Kidney epithelial cell (primary cell): Measurements from ENCODE around the gene ME1. TPM values are rescaled to one million over a fixed set of nuclear protein-coding genes. Genes with fewer than 3 reads are reported as not detected.
A peak's percentile ranks its signal among the peaks of the same experiment; 100 is the strongest.

ENCODE experiments used
- DNase-seq: peaks from one replicate; pipeline ENCODE4 v3.0.0-alpha.2; 2010; ENCODE audit warnings: low read depth
- H3K27me3 ChIP-seq: 2 replicates; pipeline ENCODE4 v1.6.0; 2011; ENCODE audit warnings: low read length; ENCODE audit not compliant: control insufficient read depth, insufficient read depth
- H3K36me3 ChIP-seq: 2 replicates; pipeline ENCODE4 v1.5.1; 2011; ENCODE audit warnings: low read length; ENCODE audit not compliant: control insufficient read depth, insufficient read depth
- H3K4me3 ChIP-seq: 2 replicates; pipeline ENCODE4 v1.5.1; 2011; ENCODE audit warnings: low read depth, mild to moderate bottlenecking, control low read depth, low read length
- CTCF ChIP-seq: IDR thresholded peaks from 2 replicates; pipeline ENCODE4 v1.5.1; 2011; ENCODE audit warnings: mild to moderate bottlenecking, moderate library complexity, low read length, control low read depth, inconsistent platforms; ENCODE audit not compliant: insufficient read depth, poor library complexity, severe bottlenecking
- total RNA-seq: library from RNA; depleted of rRNA; stranded (reverse); fragments of >200 nt; gene quantifications from 2 replicates; pipeline ENCODE4 v1.2.3, GENCODE V29; 2015

Gene ME1
- total RNA-seq, 1 donor from 2014 or later, result 13.8 TPM

GRCh38 chr6:83378621-83379388 is 52.0 kb downstream of the ME1 start:
- DNase-seq, result peak; percentile 41
- H3K36me3 ChIP-seq, result no peaks in the 10 kb centered on the region
- no peak for TF ChIP-seq CTCF
- no peak overlapping the region for H3K4me3 ChIP-seq
- no peaks in the 10 kb centered on the region for H3K27me3 ChIP-seq

GRCh38 chr6:83371423-83371822 is 59.4 kb downstream of the ME1 start:
- no peaks in the 10 kb centered on the region for H3K27me3 ChIP-seq
- no peak for DNase-seq
- H3K4me3 ChIP-seq, result no peak overlapping the region
- TF ChIP-seq CTCF, result no peak
- no peaks in the 10 kb centered on the region for H3K36me3 ChIP-seq

DNA sequence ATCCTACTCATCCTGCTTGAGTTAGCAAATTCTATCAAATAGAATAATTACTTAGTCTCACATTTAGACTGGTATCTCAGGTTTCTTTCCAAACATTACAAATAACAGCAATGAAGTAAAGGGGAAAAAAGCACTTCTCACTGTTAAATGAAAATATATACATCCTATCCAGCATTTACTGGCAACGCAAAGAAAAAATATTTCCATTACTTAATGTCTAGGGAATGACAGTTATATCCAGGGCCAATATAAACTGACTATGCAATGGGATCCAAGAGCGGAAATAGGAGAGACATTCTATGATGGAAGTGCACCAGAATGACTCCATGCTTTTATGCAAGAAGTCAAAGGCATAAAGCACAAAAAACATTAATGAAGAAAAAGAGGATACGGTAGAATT is 60.3 kb downstream of the ME1 start:
- Histone ChIP-seq H3K36me3 (no peaks in the 10 kb centered on the region), H3K4me3 (no peak overlapping the region), H3K27me3 (no peaks in the 10 kb centered on the region)
- DNase-seq, result no peak
- no peak for TF ChIP-seq CTCF

DNA sequence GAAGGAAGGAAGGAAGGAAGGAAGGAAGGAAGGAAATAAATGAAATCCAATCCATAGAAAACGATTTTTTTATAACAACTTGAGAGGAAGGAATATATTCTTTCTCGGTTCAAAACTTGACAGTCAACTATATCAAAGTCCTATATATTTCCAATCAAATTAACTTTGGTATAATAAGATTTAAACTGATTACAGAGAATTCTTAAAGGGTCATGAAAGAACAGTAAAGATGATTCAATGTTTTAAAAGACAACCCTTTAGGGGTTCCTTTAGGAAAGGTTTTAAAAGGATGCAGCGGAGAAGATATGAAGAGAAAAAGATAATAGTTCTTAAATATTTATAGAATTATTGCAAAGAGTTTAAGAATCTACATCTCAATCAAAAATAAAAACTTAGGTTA is 61.2 kb downstream of the ME1 start:
- no peaks in the 10 kb centered on the region for H3K36me3 ChIP-seq
- TF ChIP-seq CTCF, result no peak
- no peak overlapping the region for H3K4me3 ChIP-seq
- no peaks in the 10 kb centered on the region for H3K27me3 ChIP-seq
- no peak for DNase-seq

GRCh38 chr6:83368577-83368976 is 62.3 kb downstream of the ME1 start:
- H3K27me3 ChIP-seq, result no peaks in the 10 kb centered on the region
- no peak overlapping the region for H3K4me3 ChIP-seq
- TF ChIP-seq CTCF, result no peak
- DNase-seq, result no peak
- H3K36me3 ChIP-seq, result no peaks in the 10 kb centered on the region

- Histone ChIP-seq H3K27me3 (no peaks in the 10 kb centered on the region), H3K4me3 (no peak overlapping the region), H3K36me3 (no peaks in the 10 kb centered on the region)
- no peak for DNase-seq
- no peak for TF ChIP-seq CTCF
These were observed 63.7 kb downstream of the ME1 start for GRCh38 chr6:83367104-83367503.
